ENCODE measurements around the gene GOLGA7B. TPM values are rescaled to one million over a fixed set of nuclear protein-coding genes. Genes with fewer than 3 reads are reported as not detected.
A peak's percentile ranks its signal among the peaks of the same experiment; 100 is the strongest.

The GOLGA7B gene
- total and polyA plus RNA-seq, 2 donors (not counting 3 experiments of a cell fraction or from before 2014, with no cell fraction given), result 0.03 TPM; not detected in 1

- no TSS peak for BruUV-seq (replicated peaks)
- peak overlapping the region; percentile 24 for H2AFZ ChIP-seq (ENCODE audit: low read depth, low read length)
- ChIA-PET CTCF (interaction anchor here (0.6 to 5.9 kb wide), 32 partner anchors 8 to 556 kb away, joined by 3 to 118 read pairs (median 5); partner anchors contain the start of gene GOLGA7B), POLR2A (no interaction called here)
- no peak overlapping the region for H3K4me3 ChIP-seq (replicated peaks in 1 of 3; ENCODE audit: insufficient read depth in 1 of 3, low read depth in 1 of 3, low read length in 3 of 3)
- TF ChIP-seq GATA2 (IDR thresholded peaks at IDR 0.05; ENCODE audit: insufficient read depth, insufficient read length, low read depth, low read length), result no peak
- peak; percentile 36 for TF ChIP-seq POLR2AphosphoS5 (IDR thresholded peaks at IDR 0.05; ENCODE audit: insufficient read depth, low read depth, low read length)
- no peak for TF ChIP-seq MYC (IDR thresholded peaks at IDR 0.05; ENCODE audit: low read depth, low read length)
- no peak for TF ChIP-seq EZH2 (IDR thresholded peaks at IDR 0.05; ENCODE audit: borderline replicate concordance, low read depth, low read length, severe bottlenecking)
- peak; percentile 42 for TF ChIP-seq MAX (IDR thresholded peaks at IDR 0.05; ENCODE audit: insufficient read depth, insufficient read length)
- peak; percentile 38 for TF ChIP-seq POLR2A (IDR thresholded peaks at IDR 0.05; ENCODE audit: low read depth, low read length)
- peak; percentile 73 to 75 for TF ChIP-seq CTCF (IDR thresholded peaks at IDR 0.05; ENCODE audit: extremely low read depth in 1 of 2, insufficient read depth in 1 of 2, low read depth in 1 of 2, low read length in 2 of 2)
- no peak for TF ChIP-seq FOS (IDR thresholded peaks at IDR 0.05; ENCODE audit: borderline replicate concordance, insufficient read depth, low read length)
- no peak overlapping the region for H3K9ac ChIP-seq (replicated peaks; ENCODE audit: extremely low read depth, insufficient read depth, low read length)
- no peak overlapping the region for H3K27ac ChIP-seq (ENCODE audit: insufficient read depth, low read depth, low read length)
- no peaks in the 10 kb centered on the region for H4K20me1 ChIP-seq (replicated peaks; ENCODE audit: control insufficient read depth, extremely low read depth, insufficient read depth, low read length)
- H3K9me1 ChIP-seq (replicated peaks; ENCODE audit: control insufficient read depth, extremely low read depth, insufficient read depth, low read length), result no peaks in the 10 kb centered on the region
- no peaks in the 10 kb centered on the region for H3K79me2 ChIP-seq (ENCODE audit: control insufficient read depth, insufficient read depth, low read length)
- peaks cover 5% of the 10 kb centered on the region for H3K4me1 ChIP-seq (ENCODE audit: control insufficient read depth, extremely low read depth, insufficient read depth, low read length)
- intact Hi-C loops (cut with micrococcal nuclease) (loop anchor here (1.0 kb wide), 2 partner anchors 77 to 110 kb away; no protein-coding TSS in a partner anchor), dilution Hi-C loops (cut with MboI; ENCODE audit: extremely low pct_ligation_motif_present, low sequenced_read_pairs) (no loop called here)
- H3K9me3 ChIP-seq (replicated peaks; ENCODE audit: control insufficient read depth, insufficient read depth, low read length), result no peaks in the 10 kb centered on the region
- FAIRE-seq (peak; percentile 95), DNase-seq (ENCODE audit: low read depth, low spot score) (peak; percentile 78)
- no peak overlapping the region for H3K4me2 ChIP-seq (ENCODE audit: insufficient read depth, low read length)
- H3K36me3 ChIP-seq (ENCODE audit: control insufficient read depth in 2 of 2, extremely low read depth in 1 of 2, insufficient read depth in 2 of 2, low read length in 2 of 2), result no peaks in the 10 kb centered on the region
- H3K27me3 ChIP-seq (ENCODE audit: control insufficient read depth in 2 of 2, insufficient read depth in 2 of 2, low read length in 2 of 2), result peaks cover 13 to 15% of the 10 kb centered on the region in 2 experiments
These were observed 19.7 kb downstream of the GOLGA7B start for GRCh38 chr10:97869091-97870042.
